Kidney tubule cell (primary cell): ENCODE results near the gene RPL18A.

Experiments used
- DNase-seq: peaks from one replicate; pipeline ENCODE4 v3.0.0-alpha.2; 2018; ENCODE audit warnings: low spot score

Gene RPL18A

DNA sequence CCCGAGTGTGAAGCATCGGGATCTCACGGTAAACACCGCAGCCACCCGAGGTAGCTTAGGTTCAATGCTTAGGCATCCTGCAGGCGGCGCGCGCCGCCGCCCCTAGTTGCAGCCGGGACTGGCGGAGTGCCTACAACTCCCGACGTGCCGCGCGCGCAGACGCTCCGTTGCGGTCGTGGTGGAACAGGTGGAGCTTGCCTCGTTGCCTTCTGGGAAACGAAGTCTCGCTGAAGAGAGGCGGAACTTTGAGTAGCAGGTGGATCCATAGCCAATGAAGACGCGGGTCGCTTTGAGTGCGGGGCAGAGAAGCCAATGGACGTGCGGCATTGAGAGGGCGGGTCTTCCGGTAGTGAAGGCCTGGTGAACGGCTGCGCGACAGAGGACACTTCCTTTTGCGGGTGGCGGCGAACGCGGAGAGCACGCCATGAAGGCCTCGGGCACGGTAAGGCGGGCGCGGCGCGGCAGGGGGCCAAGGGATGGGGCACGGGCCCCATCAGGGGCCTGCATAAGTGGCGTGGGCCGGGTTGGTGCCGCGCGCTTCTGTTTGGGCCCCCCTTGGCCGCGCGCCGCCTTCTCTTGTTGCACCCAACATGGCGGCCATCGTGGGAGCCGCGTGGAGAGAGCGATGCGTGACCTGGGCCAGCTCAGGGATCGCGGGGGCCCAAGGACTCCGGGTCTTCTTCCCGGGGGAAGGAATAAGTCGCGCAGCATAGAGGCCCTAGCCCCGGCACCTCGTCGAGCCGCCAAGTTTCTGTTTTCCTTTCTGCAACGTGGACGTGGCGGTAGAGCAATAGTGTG lies at the start of gene RPL18A:
RPL18A (plus strand) TSS at position 378 of the 798 bp plus-strand sequence; CDS start at position 425, 47 bp downstream.
- DNase-seq: peak; percentile 100

- DNase-seq: no peak
Measured at GRCh38 chr19:17811103-17811502, 48.6 kb upstream of the RPL18A start.

DNA sequence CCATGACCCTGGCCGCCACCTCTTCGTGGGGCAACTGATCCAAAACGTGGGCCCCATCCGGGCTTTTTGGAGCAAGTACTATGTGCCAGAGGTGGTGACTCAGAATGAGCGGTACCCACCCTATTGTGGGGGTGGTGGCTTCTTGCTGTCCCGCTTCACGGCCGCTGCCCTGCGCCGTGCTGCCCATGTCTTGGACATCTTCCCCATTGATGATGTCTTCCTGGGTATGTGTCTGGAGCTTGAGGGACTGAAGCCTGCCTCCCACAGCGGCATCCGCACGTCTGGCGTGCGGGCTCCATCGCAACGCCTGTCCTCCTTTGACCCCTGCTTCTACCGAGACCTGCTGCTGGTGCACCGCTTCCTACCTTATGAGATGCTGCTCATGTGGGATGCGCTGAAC lies 48.0 kb upstream of the RPL18A start:
- DNase-seq: no peak

DNA sequence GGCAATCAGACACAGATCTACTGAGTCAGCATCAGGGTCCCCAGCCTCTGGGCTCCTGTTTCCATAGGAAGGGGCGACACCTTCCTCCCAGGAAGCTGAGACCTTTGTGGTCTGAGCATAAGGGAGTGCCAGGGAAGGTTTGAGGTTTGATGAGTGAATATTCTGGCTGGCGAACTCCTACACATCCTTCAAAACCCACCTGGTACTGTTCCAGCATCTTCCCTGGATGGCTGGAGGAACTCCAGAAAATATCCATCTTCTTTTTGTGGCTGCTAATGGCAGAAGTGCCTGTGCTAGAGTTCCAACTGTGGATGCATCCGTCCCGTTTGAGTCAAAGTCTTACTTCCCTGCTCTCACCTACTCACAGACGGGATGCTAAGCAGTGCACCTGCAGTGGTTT lies 47.6 kb upstream of the RPL18A start:
- DNase-seq: no peak

- DNase-seq: no peak
Measured at GRCh38 chr19:17817668-17818363, 41.9 kb upstream of the RPL18A start.

GRCh38 chr19:17821190-17821589 lies 38.5 kb upstream of the RPL18A start, which contains the start of gene INSL3:
TSS of gene INSL3 (minus strand) at chr19:17821519. CDS start at chr19:17821506, 13 bp downstream.
- no peak for DNase-seq

DNA sequence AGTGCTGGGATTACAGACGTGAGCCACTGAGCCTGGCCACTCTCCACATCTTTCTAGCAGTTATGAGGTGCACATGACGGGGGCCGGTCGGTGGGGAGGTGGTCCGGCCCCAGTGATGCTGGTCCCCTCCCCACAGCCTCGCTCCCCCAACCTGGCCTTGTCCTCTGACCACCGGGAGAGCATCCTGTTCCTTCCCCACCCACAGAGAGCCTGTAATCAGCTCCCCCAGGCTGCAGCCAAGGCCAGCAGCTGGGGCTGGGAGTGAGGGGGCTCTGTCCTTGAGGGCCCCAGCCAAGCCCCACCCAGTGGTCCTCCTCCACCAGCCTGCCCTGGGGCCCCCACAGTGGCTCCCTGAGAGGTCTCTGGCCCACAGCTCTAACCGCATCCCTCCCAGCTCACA lies 35.4 kb upstream of the RPL18A start:
- DNase-seq: no peak

DNA sequence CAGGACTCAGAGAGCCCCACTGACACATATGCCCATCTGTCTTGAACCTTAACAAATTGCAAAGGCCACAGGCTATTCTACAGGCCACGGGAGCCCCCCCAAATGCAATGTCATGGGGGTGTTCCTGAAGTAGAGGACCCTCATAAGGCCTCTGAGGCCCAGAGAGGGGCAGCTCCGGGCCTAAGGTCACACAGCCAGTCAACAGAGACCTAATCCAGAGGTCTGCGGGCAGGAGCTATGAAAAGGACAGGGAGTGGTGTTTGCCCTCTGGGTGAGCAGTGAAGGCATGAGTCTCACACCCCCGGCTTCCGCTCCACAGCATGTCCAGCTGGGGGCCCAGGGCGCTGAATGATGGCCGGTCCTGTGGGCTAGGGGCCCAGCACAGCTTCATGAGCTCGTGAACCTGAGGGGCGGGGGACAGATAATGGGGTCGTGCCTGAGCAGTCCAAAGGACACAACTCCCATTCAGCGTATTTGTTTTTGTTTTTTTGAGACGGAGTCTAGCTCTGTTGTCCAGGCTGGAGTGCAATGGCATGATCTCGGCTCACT lies 33.1 kb upstream of the RPL18A start:
- no peak for DNase-seq

DNA sequence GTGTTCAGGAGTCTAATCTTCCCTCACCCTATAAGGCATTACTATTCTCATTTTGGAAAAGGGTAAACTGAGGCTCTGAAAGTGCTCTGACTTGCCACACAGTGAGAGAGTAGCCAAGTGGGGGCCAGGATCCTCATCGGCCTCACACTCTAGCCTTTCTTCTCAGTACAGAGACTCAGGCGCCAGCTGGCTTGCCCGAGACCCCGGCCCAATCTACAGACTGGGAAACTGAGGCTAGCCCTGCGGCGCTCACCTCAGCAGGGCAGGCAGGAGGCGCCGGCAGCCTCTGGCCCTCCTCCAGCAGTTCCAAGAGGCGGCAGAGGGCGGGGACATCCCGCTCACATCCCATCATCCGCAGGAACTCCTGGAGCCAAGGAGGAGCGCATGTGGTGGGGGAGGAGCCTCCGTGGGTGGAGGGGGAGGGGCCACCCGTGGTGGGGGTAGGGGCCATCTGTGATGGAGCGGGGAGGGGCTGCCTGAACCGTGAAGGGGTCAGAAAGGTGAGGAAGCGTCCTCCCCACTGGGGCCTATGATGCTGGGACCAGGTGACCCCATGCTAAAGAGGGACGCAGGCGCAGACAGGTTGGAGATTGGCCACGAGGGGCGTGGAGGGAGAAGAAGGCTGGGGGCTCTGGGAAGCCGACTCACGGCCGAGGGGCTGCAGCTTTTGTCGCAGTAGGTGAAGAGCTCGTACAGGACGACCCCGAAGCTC lies 29.7 kb upstream of the RPL18A start:
- peak; percentile 74 for DNase-seq

- DNase-seq: peak; percentile 83
Measured at GRCh38 chr19:17830567-17831418, 28.9 kb upstream of the RPL18A start.

DNA sequence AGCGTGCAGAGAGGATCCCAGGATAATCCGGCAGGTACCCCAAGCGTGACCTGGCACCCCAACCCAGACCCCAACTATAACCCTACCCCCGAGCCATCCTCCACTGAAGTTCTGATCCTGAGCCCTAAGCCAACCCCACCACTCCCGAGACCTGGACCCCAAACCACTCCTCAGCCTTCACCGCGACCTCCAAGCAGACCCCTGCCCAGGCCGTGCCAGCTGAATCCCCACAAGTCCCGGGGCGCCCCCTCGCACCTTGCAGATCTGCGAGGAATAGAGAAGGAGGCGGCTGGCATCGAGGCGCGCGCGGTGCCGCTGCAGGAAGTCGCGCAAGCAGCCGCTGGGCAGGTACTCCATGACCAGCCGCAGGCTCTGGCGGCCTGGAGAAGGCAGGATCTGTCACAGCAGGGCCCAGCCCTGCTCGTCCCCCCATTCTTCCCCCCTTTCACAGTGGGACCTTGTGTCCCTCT lies 28.3 kb upstream of the RPL18A start:
- DNase-seq: no peak

DNA sequence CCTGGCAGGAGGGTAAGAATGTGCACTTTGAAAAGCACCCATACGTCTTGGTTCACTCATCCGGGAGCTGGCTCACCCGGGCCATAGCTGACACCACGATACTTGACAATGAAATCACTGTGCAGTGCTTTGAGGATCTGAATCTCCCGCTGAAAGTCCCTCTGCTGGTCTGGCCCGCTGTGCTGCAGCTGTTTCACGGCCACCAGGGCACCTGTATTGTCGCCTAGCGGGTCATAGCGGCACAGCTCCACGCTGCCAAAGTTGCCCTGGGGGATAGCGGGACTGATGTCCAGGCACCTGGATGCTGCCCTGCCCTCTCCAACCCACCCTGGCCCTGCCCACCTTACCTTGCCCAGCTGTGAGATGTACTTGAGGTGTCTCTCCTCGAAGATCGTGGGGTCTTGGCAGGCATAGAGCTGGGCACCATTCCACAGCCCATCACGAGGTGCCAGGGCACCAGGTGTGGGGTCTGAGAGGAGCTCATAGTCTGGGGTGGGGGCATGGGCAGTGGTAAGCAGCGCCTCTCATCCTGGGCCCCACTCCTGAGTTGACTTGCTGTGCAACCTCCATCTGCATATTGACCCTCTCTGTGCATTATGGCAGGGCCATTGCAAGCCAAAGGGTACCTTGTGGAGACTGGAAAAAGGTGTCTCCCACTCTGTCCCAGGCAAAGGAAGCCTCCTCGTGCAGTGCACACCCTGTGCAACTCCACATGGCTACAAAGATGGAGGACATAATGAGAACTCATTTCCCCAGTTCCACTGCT lies 27.1 kb upstream of the RPL18A start:
- no peak for DNase-seq

GRCh38 chr19:17834350-17835181 lies 25.1 kb upstream of the RPL18A start:
- no peak for DNase-seq

GRCh38 chr19:17835182-17836006 lies 24.3 kb upstream of the RPL18A start:
- DNase-seq: no peak

GRCh38 chr19:17836530-17836929 lies 23.2 kb upstream of the RPL18A start:
- no peak for DNase-seq

DNA sequence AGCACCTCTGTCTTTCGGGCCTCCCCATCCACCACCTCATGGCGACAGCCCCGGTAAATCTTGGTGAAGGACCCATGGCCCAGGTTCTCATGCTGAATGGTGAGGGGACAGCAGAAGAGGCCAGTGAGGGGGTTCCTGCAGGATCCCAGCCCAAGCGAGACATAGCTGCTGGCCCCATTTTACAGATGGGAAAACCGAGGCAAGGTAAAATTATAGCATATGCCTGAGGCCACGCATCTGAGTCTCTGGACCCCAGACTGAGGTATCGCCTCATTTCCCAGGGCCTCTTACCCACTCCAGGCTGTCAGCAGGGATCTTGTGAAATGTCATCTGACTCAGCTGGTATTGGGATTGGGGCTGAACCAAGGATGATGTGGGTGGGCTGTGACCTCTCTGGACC lies 21.7 kb upstream of the RPL18A start:
- DNase-seq: no peak

- DNase-seq: no peak
Measured at GRCh38 chr19:17840019-17840418, 19.7 kb upstream of the RPL18A start.

DNA sequence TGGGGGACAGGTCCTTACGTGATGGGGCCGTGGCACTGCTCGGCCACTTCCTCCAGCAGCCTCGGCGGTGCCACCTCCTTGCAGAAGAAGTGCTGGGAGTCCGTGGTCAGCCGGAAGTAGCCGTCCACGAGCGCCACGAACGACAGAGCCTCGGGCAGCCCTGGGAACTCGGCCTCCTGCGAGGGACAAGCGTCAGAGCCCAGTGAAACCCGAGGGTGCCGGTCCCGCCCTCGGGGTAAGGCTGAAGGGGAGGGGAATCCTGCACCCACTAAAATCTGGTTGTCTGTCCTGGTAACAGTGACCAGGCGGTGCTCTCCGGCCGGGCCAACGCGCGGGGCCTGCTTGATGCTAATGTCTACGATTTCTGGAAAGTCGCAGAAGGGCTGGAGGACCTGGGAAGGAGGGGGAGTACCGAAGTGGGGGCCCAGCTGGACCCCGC lies 18.3 kb upstream of the RPL18A start:
- peak; percentile 7 for DNase-seq
